GM06990 (cell line): ENCODE measurements around the gene GJA10.
A peak's percentile ranks its signal among the peaks of the same experiment; 100 is the strongest.
"Not testable (repeated sequence)": the region's sequence is repeated elsewhere in the genome, so short reads cannot be mapped to it uniquely, and the experiment has no call there.

Experiments
- DNase-seq: peaks from one replicate; pipeline ENCODE4 v3.0.0-alpha.2; 2011; ENCODE audit not compliant: insufficient read length; ENCODE audit errors: extremely low read depth
- H3K27me3 ChIP-seq: replicated peaks from 2 replicates; pipeline ENCODE4 v1.6.0; 2011; ENCODE audit warnings: low read length; ENCODE audit not compliant: control insufficient read depth, insufficient read depth
- H3K36me3 ChIP-seq: 2 replicates; pipeline ENCODE4 v1.5.1; 2011; ENCODE audit warnings: low read length; ENCODE audit not compliant: control insufficient read depth, insufficient read depth
- H3K4me3 ChIP-seq: replicated peaks from 2 replicates; pipeline ENCODE4 v1.5.1; 2011; ENCODE audit warnings: low read depth, mild to moderate bottlenecking, control low read depth, low read length
- CTCF ChIP-seq: IDR thresholded peaks from 2 replicates; pipeline ENCODE4 v1.5.1; 2011; ENCODE audit warnings: low read length, control low read depth, mild to moderate bottlenecking, inconsistent platforms; ENCODE audit not compliant: insufficient read depth, poor library complexity, severe bottlenecking

GJA10 gene

GRCh38 chr6:89887452-89888137 is 6.7 kb upstream of the GJA10 start:
- no peak for TF ChIP-seq CTCF
- Histone ChIP-seq H3K27me3 (no peaks in the 10 kb centered on the region), H3K36me3 (no peaks in the 10 kb centered on the region), H3K4me3 (no peak overlapping the region)
- peak; percentile 9 for DNase-seq

- Histone ChIP-seq H3K36me3 (no peaks in the 10 kb centered on the region), H3K27me3 (no peaks in the 10 kb centered on the region), H3K4me3 (no peak overlapping the region)
- DNase-seq: no peak
- TF ChIP-seq CTCF: no peak
Observed at GRCh38 chr6:89888138-89888514, 6.1 kb upstream of the GJA10 start.

- no peak overlapping the region for H3K4me3 ChIP-seq
- DNase-seq: no peak
Observed at GRCh38 chr6:89888871-89889270, 5.4 kb upstream of the GJA10 start.

GRCh38 chr6:89890845-89891528 is 3.3 kb upstream of the GJA10 start:
- not testable (repeated sequence) for H3K4me3 ChIP-seq, DNase-seq, H3K36me3 ChIP-seq, H3K27me3 ChIP-seq

More at GRCh38 chr6:89888871-89889270, 5.4 kb upstream of the GJA10 start:
- no peaks in the 10 kb centered on the region for H3K36me3 ChIP-seq
- no peak for TF ChIP-seq CTCF
- no peaks in the 10 kb centered on the region for H3K27me3 ChIP-seq

- H3K27me3 ChIP-seq, DNase-seq, H3K4me3 ChIP-seq, H3K36me3 ChIP-seq: not testable (repeated sequence)
- peak; percentile 18 for TF ChIP-seq CTCF
Observed at GRCh38 chr6:89892577-89892976, 1.7 kb upstream of the GJA10 start.

- no peaks in the 10 kb centered on the region for H3K36me3 ChIP-seq
- DNase-seq: no peak
- TF ChIP-seq CTCF: no peak
- H3K27me3 ChIP-seq: no peaks in the 10 kb centered on the region; the same call in 1 of the 2 replicates
- H3K4me3 ChIP-seq: no peak overlapping the region
Observed at GRCh38 chr6:89895276-89895874, 1.1 kb downstream of the GJA10 start.

- H3K36me3 ChIP-seq, H3K4me3 ChIP-seq, H3K27me3 ChIP-seq, DNase-seq: not testable (repeated sequence)
Observed at GRCh38 chr6:89910001-89910901, 16.0 kb downstream of the GJA10 start.
